Mesenchymal stem cell (in vitro differentiated cells and primary cell): ENCODE measurements around the gene BCKDHA.
"Not testable (repeated sequence)": the region's sequence is repeated elsewhere in the genome, so short reads cannot be mapped to it uniquely, and the experiment has no call there.

Experiments used
- DNase-seq: peaks from one replicate; pipeline ENCODE4 v3.0.0-alpha.2; 2013
- H2AFZ ChIP-seq: one replicate; pipeline ENCODE4 v1.6.1; 2013; ENCODE audit warnings: low read depth, mild to moderate bottlenecking, control low read depth, inconsistent platforms, low read length, moderate library complexity
- H2AK5ac ChIP-seq: 2 replicates; pipeline ENCODE4 v1.6.1; 2013; ENCODE audit warnings: low read length, moderate library complexity, mild to moderate bottlenecking, inconsistent platforms; ENCODE audit not compliant: severe bottlenecking
- H2BK120ac ChIP-seq: one replicate; pipeline ENCODE4 v1.6.1; 2013; ENCODE audit warnings: low read depth, mild to moderate bottlenecking, inconsistent platforms, low read length, moderate library complexity
- H2BK12ac ChIP-seq, 2 experiments: one replicate each; pipeline ENCODE4 v1.6.1; 2013; ENCODE audit warnings: inconsistent platforms in 2 of 2, low read length in 2 of 2, mild to moderate bottlenecking in 2 of 2, moderate library complexity in 2 of 2, control low read depth in 1 of 2
- H2BK15ac ChIP-seq: one replicate; pipeline ENCODE4 v1.6.1; 2013; ENCODE audit warnings: mild to moderate bottlenecking, low read depth, inconsistent platforms; ENCODE audit not compliant: poor library complexity, severe bottlenecking
- H2BK5ac ChIP-seq: 2 replicates; pipeline ENCODE4 v1.6.1; 2013; ENCODE audit warnings: low read depth, mild to moderate bottlenecking, low read length, control low read depth, inconsistent platforms; ENCODE audit not compliant: poor library complexity, severe bottlenecking
- H3K14ac ChIP-seq, 2 experiments: one replicate each; pipeline ENCODE4 v1.6.1; 2013; ENCODE audit warnings: inconsistent platforms in 2 of 2, low read length in 2 of 2, control low read depth in 1 of 2, mild to moderate bottlenecking in 1 of 2, moderate library complexity in 1 of 2
- H3K18ac ChIP-seq, 2 experiments: one replicate each; pipeline ENCODE4 v1.6.1; 2013; ENCODE audit warnings: inconsistent platforms in 2 of 2, low read length in 2 of 2, control low read depth in 1 of 2, low read depth in 1 of 2, mild to moderate bottlenecking in 1 of 2
- H3K23ac ChIP-seq, 2 experiments: one replicate each; pipeline ENCODE4 v1.6.1; 2013; ENCODE audit warnings: inconsistent platforms in 2 of 2, low read length in 2 of 2, mild to moderate bottlenecking in 2 of 2, moderate library complexity in 2 of 2, control low read depth in 1 of 2
- H3K27ac ChIP-seq: 2 replicates; pipeline ENCODE4 v1.5.1; 2013; ENCODE audit warnings: mild to moderate bottlenecking, moderate library complexity, low read length, control low read depth, inconsistent platforms; ENCODE audit not compliant: poor library complexity, severe bottlenecking
- H3K27me3 ChIP-seq, 2 experiments: 2 replicates each; pipeline versions ENCODE4 v1.6.1 to v1.7.0; 2013; ENCODE audit warnings: low read length in 2 of 2, mild to moderate bottlenecking in 2 of 2, moderate library complexity in 2 of 2, control low read depth in 1 of 2, inconsistent platforms in 1 of 2; ENCODE audit not compliant: control insufficient read depth in 1 of 2, insufficient read depth in 1 of 2
- H3K36me3 ChIP-seq, 2 experiments: 2 replicates each; pipeline versions ENCODE4 v1.6.1 to v1.7.0; 2013; ENCODE audit warnings: low read length in 2 of 2, control low read depth in 1 of 2, inconsistent platforms in 1 of 2, low read depth in 1 of 2, mild to moderate bottlenecking in 1 of 2; ENCODE audit not compliant: insufficient read depth in 2 of 2, control insufficient read depth in 1 of 2
- H3K4ac ChIP-seq, 2 experiments: one replicate each; pipeline ENCODE4 v1.6.1; 2013; ENCODE audit warnings: inconsistent platforms in 2 of 2, low read length in 2 of 2, mild to moderate bottlenecking in 2 of 2, moderate library complexity in 2 of 2, control low read depth in 1 of 2, low read depth in 1 of 2
- H3K4me1 ChIP-seq: 2 replicates; pipeline ENCODE4 v1.6.1; 2013; ENCODE audit warnings: low read depth, low read length, control low read depth; ENCODE audit not compliant: control insufficient read depth, insufficient read depth
- H3K4me2 ChIP-seq: 2 replicates; pipeline ENCODE4 v1.6.1; 2013; ENCODE audit warnings: low read length, mild to moderate bottlenecking, inconsistent platforms; ENCODE audit not compliant: poor library complexity, severe bottlenecking
- H3K4me3 ChIP-seq, 2 experiments: 2 replicates each; pipeline versions ENCODE4 v1.5.1 to v1.7.0; 2013; ENCODE audit warnings: low read length in 2 of 2, mild to moderate bottlenecking in 2 of 2, control low read depth in 1 of 2, low read depth in 1 of 2; ENCODE audit not compliant: insufficient read depth in 1 of 2
- H3K79me1 ChIP-seq: replicated peaks from 2 replicates; pipeline ENCODE4 v1.6.1; 2013; ENCODE audit warnings: mild to moderate bottlenecking, control low read depth, low read length, inconsistent platforms; ENCODE audit not compliant: poor library complexity, severe bottlenecking
- H3K9ac ChIP-seq: 2 replicates; pipeline ENCODE4 v1.7.0; 2013; ENCODE audit warnings: mild to moderate bottlenecking, low read length, moderate library complexity
- H3K9me3 ChIP-seq: 2 replicates; pipeline ENCODE4 v1.7.0; 2013; ENCODE audit warnings: mild to moderate bottlenecking, low read length; ENCODE audit not compliant: control insufficient read depth
- H4K8ac ChIP-seq: one replicate; pipeline ENCODE4 v1.6.1; 2013; ENCODE audit warnings: inconsistent platforms, mild to moderate bottlenecking, low read length, moderate library complexity
- H4K91ac ChIP-seq: one replicate; pipeline ENCODE4 v1.6.1; 2013; ENCODE audit warnings: mild to moderate bottlenecking, low read length, inconsistent platforms
- WGBS: methylation state at CpG from one replicate; pipeline ENCODE4 v1.1.7; 2013; ENCODE audit warnings: mixed read lengths; 5-methylcytosine and 5-hydroxymethylcytosine counted together

Gene BCKDHA

GRCh38 chr19:41367848-41368301 is 29.7 kb upstream of the BCKDHA start:
- Histone ChIP-seq H4K8ac (peak overlapping the region; percentile 85), H2BK12ac (no peak overlapping the region), H3K79me1 (peaks cover 27% of the 10 kb centered on the region), H3K27me3 (no peaks in the 10 kb centered on the region), H2BK15ac (no peak overlapping the region), H3K23ac (no peak overlapping the region), H3K36me3 (peaks cover 0 to 3% of the 10 kb centered on the region in 2 experiments), H3K4me2 (peak overlapping the region; percentile 1), H3K9me3 (no peaks in the 10 kb centered on the region), H2BK120ac (peak overlapping the region; percentile 68), H3K18ac (peak overlapping the region; percentile 70 to 91), H3K4me3 (no peak overlapping the region), H3K14ac (no peak overlapping the region), H2AFZ (no peak overlapping the region), H3K27ac (peak overlapping the region; percentile 96), H3K9ac (peak overlapping the region; percentile 79), H3K4ac (peak overlapping the region in 1 of 2 experiments; percentile 17), H2AK5ac (peak overlapping the region; percentile 94), H2BK5ac (peak overlapping the region; percentile 74), H3K4me1 (peaks cover 29% of the 10 kb centered on the region), H4K91ac (peak overlapping the region; percentile 27)
- peak; percentile 90 for DNase-seq
- WGBS, result 29% methylated on average over 6 of the region's 6 CpGs

GRCh38 chr19:41369769-41370168 is 27.8 kb upstream of the BCKDHA start:
- Histone ChIP-seq H3K4me1 (peaks cover 32% of the 10 kb centered on the region), H2BK5ac (no peak overlapping the region), H3K27ac (no peak overlapping the region), H3K27me3 (no peaks in the 10 kb centered on the region), H3K18ac (no peak overlapping the region), H2BK12ac (no peak overlapping the region), H4K91ac (no peak overlapping the region), H4K8ac (no peak overlapping the region), H2AK5ac (no peak overlapping the region), H3K9ac (no peak overlapping the region), H3K4ac (no peak overlapping the region), H2AFZ (no peak overlapping the region), H2BK120ac (no peak overlapping the region), H3K9me3 (no peaks in the 10 kb centered on the region), H3K23ac (no peak overlapping the region), H3K4me2 (no peak overlapping the region), H2BK15ac (no peak overlapping the region), H3K14ac (no peak overlapping the region), H3K79me1 (peaks cover 24% of the 10 kb centered on the region), H3K36me3 (peaks cover 0 to 3% of the 10 kb centered on the region in 2 experiments), H3K4me3 (no peak overlapping the region)
- DNase-seq, result no peak
- 100% methylated on average over 1 of the region's 2 CpGs for WGBS

- H2BK12ac ChIP-seq, H3K27me3 ChIP-seq, H3K23ac ChIP-seq, DNase-seq, H3K27ac ChIP-seq, H4K8ac ChIP-seq, H2AK5ac ChIP-seq, H2AFZ ChIP-seq, H3K4ac ChIP-seq, H3K4me2 ChIP-seq, H3K9ac ChIP-seq, H3K18ac ChIP-seq, H3K36me3 ChIP-seq, H2BK5ac ChIP-seq, H4K91ac ChIP-seq, H3K14ac ChIP-seq, H2BK15ac ChIP-seq, H3K9me3 ChIP-seq, H3K4me3 ChIP-seq, H2BK120ac ChIP-seq: not testable (repeated sequence)
- WGBS, result 98% methylated on average over 5 of the region's 5 CpGs
- Histone ChIP-seq H3K79me1 (peaks cover 25% of the 10 kb centered on the region), H3K4me1 (peaks cover 30% of the 10 kb centered on the region)
These were observed 26.5 kb upstream of the BCKDHA start for GRCh38 chr19:41371119-41371518.

GRCh38 chr19:41371541-41371940 is 26.1 kb upstream of the BCKDHA start:
- H3K14ac ChIP-seq, result no peak overlapping the region
- H3K27me3 ChIP-seq, result no peaks in the 10 kb centered on the region
- no peak overlapping the region for H3K9ac ChIP-seq
- H2BK5ac ChIP-seq, result no peak overlapping the region
- H3K4me1 ChIP-seq, result peaks cover 30% of the 10 kb centered on the region
- H2BK120ac ChIP-seq, result no peak overlapping the region
- H2BK12ac ChIP-seq, result no peak overlapping the region
- H3K23ac ChIP-seq, result no peak overlapping the region
- no peak overlapping the region for H3K4ac ChIP-seq
- 96% methylated on average over 7 of the region's 8 CpGs for WGBS
- H4K91ac ChIP-seq, result no peak overlapping the region
- no peak overlapping the region for H3K4me2 ChIP-seq
- no peak overlapping the region for H2AFZ ChIP-seq
- H2AK5ac ChIP-seq, result peak overlapping the region; percentile 65
- no peak overlapping the region for H3K4me3 ChIP-seq
- no peak for DNase-seq
- H3K9me3 ChIP-seq, result no peaks in the 10 kb centered on the region
- H3K27ac ChIP-seq, result no peak overlapping the region
- no peak overlapping the region for H3K18ac ChIP-seq
- H3K79me1 ChIP-seq, result peaks cover 26% of the 10 kb centered on the region
- no peak overlapping the region for H4K8ac ChIP-seq
- peaks cover 0 to 3% of the 10 kb centered on the region in 2 experiments for H3K36me3 ChIP-seq
- no peak overlapping the region for H2BK15ac ChIP-seq
